ACC112 (cell line): Measurements from ENCODE around the gene GFOD1.

Experiments used
- H2AFZ ChIP-seq: fragments of 200-600 bp; sonication (generic); one replicate; pipeline ENCODE4 v1.6.0; 2017; ENCODE audit warnings: antibody characterized with exemption, low read length; ENCODE audit not compliant: unreplicated experiment
- H3K27ac ChIP-seq: fragments of 200-600 bp; sonication (generic); 2 replicates; pipeline ENCODE4 v1.5.1; 2014; ENCODE audit warnings: low read depth, mild to moderate bottlenecking, antibody characterized with exemption, low read length, moderate library complexity
- H3K27me3 ChIP-seq: fragments of 200-600 bp; sonication (generic); 2 replicates; pipeline ENCODE4 v1.6.1; 2014; ENCODE audit warnings: mild to moderate bottlenecking, antibody characterized with exemption, low read length, moderate library complexity, mixed read lengths; ENCODE audit not compliant: insufficient read depth
- H3K36me3 ChIP-seq: fragments of 200-600 bp; sonication (generic); 2 replicates; pipeline ENCODE4 v1.6.1; 2016; ENCODE audit warnings: mild to moderate bottlenecking, antibody characterized with exemption, low read length, moderate library complexity, mixed read lengths; ENCODE audit not compliant: insufficient read depth
- H3K4me1 ChIP-seq: fragments of 200-600 bp; sonication (generic); one replicate; pipeline ENCODE4 v1.6.1; 2016; ENCODE audit warnings: low read length, mixed read lengths; ENCODE audit not compliant: insufficient read depth, unreplicated experiment, control insufficient read depth
- H3K4me3 ChIP-seq: fragments of 200-600 bp; sonication (generic); 2 replicates; pipeline ENCODE4 v1.5.1; 2014; ENCODE audit warnings: mild to moderate bottlenecking, low read depth, low read length
- H3K79me2 ChIP-seq: fragments of 200-600 bp; sonication (generic); one replicate; pipeline ENCODE4 v1.6.0; 2016; ENCODE audit warnings: low read length; ENCODE audit not compliant: control insufficient read depth, unreplicated experiment, insufficient read depth

The GFOD1 gene

DNA sequence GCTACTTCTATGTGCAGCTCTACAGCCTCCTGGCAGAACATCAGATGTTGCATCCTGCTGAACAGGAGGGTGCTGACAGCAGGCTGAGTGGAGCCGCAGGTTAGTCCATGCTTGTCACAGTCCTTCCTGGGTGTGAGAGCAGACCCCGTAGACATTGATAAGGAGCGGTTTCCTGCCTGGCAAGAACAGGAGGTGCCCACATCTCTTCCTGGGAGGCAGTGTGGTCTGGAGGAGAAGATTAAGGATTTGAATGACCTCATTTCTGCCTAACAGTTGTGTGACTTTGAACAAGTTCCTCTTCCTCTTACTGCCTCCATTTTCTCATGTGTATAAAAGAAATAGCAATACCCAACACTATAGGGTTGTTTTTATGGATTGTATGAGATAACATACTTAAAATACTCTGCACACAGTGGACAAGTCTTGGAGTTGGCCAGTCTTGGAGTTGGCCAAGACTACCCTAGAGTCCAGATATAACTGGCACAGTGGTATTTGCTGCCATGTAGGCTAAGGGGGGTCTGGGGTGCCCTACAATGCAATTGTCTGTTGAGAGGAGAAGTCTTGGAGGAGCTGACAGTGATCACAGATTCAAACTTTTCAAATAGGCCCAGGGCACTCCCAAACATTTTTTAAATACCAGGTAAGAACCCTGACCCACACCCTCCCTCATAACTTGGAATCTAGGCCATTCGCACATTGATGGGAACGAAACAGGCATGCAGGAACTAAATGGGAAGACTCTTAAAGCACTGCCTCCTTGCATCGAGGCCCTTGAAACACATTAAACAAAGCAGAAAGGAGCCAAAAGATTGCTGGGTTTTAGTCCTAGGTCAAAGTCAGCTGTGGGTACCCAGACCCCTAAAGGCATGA lies 126.5 kb downstream of the GFOD1 start:
- H3K36me3 ChIP-seq = no peaks in the 10 kb centered on the region
- no peak overlapping the region for H3K4me3 ChIP-seq
- no peaks in the 10 kb centered on the region for H3K79me2 ChIP-seq
- peaks cover 6% of the 10 kb centered on the region for H3K4me1 ChIP-seq
- no peak overlapping the region for H3K27ac ChIP-seq
- H3K27me3 ChIP-seq = no peaks in the 10 kb centered on the region
- H2AFZ ChIP-seq = no peak overlapping the region

DNA sequence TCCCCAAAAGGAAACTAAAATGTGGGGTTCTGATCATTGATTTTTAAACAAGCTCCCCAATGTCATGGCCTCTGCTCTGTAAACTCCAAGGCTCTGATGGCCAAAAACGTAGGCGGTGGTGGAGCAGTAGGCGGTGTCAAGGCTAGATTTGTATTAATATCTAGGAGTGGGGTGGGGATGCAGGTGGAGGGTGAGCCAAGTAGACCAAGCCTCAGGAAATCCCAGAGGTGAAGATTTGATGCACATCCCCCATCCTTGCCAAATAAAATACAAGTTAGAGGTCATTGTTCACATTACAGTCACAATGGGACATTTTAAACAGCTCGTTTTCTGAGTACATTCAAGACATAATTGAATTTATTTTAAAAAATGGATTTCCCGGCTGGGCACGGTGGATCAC lies 128.1 kb downstream of the GFOD1 start:
- Histone ChIP-seq H3K4me3 (no peak overlapping the region), H3K27me3 (no peaks in the 10 kb centered on the region), H3K4me1 (peaks cover 22% of the 10 kb centered on the region), H2AFZ (no peak overlapping the region), H3K79me2 (no peaks in the 10 kb centered on the region), H3K27ac (no peak overlapping the region), H3K36me3 (no peaks in the 10 kb centered on the region)

GRCh38 chr6:13358511-13358910 lies 128.9 kb downstream of the GFOD1 start:
- Histone ChIP-seq H3K36me3 (no peaks in the 10 kb centered on the region), H3K27ac (no peak overlapping the region), H2AFZ (no peak overlapping the region)

DNA sequence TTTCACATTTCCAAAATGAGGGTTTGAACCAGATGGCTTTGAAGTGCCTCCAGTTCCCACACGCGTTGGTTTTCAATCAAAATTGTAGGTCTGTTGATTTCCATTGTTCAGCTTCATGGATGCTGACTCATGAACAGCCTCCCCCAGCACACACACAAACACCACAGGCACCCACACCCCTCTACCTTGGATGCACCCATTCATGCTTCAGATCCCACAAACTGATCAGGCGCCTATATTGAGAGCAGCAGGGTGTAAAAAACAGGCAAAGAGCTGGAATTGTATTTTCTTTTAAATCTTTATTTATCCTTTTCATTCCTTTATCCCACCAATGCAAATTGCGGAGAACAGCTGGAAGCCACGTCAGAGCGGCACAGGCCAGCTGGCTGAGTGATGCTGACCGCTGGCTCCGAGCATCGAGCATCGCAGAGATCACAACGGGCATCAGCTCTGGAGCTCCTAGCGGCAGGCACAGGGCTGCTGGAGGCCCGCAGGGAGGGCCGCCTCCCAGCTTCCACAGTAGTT lies 129.8 kb downstream of the GFOD1 start:
- Histone ChIP-seq H3K4me1 (peaks cover 24% of the 10 kb centered on the region), H2AFZ (no peak overlapping the region), H3K36me3 (no peaks in the 10 kb centered on the region), H3K79me2 (no peaks in the 10 kb centered on the region), H3K27me3 (no peaks in the 10 kb centered on the region), H3K4me3 (no peak overlapping the region), H3K27ac (no peak overlapping the region)

More at GRCh38 chr6:13358511-13358910, 128.9 kb downstream of the GFOD1 start:
- Histone ChIP-seq H3K27me3 (no peaks in the 10 kb centered on the region), H3K4me1 (peaks cover 24% of the 10 kb centered on the region), H3K79me2 (no peaks in the 10 kb centered on the region), H3K4me3 (no peak overlapping the region)

GRCh38 chr6:13355999-13356785 lies 131.2 kb downstream of the GFOD1 start:
- H3K27me3 ChIP-seq = no peaks in the 10 kb centered on the region
- no peak overlapping the region for H3K4me3 ChIP-seq
- no peaks in the 10 kb centered on the region for H3K79me2 ChIP-seq
- H2AFZ ChIP-seq = no peak overlapping the region
- no peaks in the 10 kb centered on the region for H3K36me3 ChIP-seq
- peaks cover 24% of the 10 kb centered on the region for H3K4me1 ChIP-seq
- H3K27ac ChIP-seq = no peak overlapping the region

DNA sequence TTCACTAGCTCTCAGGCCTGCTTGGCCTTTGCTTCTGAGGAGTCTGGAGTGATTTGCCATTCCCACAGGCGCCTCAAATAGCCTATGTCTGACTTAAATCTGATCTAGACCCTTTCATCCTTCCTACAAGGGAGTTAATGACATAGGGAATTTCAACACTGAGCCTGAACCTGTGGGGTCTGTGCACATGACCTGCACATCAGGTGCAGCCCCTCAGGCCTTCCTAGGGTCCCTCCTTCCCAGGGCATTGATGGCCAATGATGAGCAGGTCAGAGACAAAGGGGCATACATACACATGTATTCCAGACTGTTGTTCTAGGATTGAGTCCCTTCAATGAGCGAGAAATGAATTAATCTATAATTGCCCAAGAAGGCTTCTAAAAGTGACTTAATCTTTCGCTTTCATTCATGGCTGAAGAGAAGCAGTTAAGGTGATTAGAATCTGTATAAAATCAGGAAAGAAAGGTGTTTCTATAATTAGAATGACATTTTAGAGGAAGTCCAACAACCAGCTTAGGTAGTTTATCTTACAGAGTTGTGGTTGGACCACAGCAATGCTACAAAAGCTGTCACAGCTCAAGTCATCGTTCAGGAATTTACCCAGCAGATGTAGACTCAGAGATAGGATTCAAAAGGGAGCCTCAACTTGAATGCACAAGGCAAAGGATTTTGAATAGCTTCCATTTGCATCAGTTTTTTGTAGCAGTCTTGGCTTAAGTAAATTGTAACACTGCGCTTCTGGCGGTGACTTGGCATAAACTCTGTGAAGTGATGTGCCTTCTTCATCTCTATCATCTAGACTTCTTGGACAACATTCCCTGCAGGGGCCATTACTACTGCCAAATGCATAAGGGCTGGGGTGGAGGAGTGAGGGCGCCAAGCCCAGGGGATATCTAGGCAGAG lies 132.1 kb downstream of the GFOD1 start:
- Histone ChIP-seq H3K27me3 (no peaks in the 10 kb centered on the region), H2AFZ (no peak overlapping the region), H3K36me3 (no peaks in the 10 kb centered on the region), H3K79me2 (no peaks in the 10 kb centered on the region), H3K27ac (peak overlapping the region; percentile 13; the same call in 1 of the 2 replicates), H3K4me3 (no peak overlapping the region; the same call in 1 of the 2 replicates), H3K4me1 (peaks cover 24% of the 10 kb centered on the region)

GRCh38 chr6:13354331-13355042 lies 132.9 kb downstream of the GFOD1 start:
- Histone ChIP-seq H2AFZ (no peak overlapping the region), H3K4me1 (peaks cover 24% of the 10 kb centered on the region), H3K27me3 (no peaks in the 10 kb centered on the region), H3K79me2 (no peaks in the 10 kb centered on the region), H3K4me3 (peak overlapping the region; percentile 9; the same call in 1 of the 2 replicates), H3K27ac (peak overlapping the region; percentile 13; the same call in 1 of the 2 replicates), H3K36me3 (no peaks in the 10 kb centered on the region)

- H3K27me3 ChIP-seq = no peaks in the 10 kb centered on the region
- H3K79me2 ChIP-seq = no peaks in the 10 kb centered on the region
These were observed 135.2 kb downstream of the GFOD1 start for GRCh38 chr6:13352165-13352564.

DNA sequence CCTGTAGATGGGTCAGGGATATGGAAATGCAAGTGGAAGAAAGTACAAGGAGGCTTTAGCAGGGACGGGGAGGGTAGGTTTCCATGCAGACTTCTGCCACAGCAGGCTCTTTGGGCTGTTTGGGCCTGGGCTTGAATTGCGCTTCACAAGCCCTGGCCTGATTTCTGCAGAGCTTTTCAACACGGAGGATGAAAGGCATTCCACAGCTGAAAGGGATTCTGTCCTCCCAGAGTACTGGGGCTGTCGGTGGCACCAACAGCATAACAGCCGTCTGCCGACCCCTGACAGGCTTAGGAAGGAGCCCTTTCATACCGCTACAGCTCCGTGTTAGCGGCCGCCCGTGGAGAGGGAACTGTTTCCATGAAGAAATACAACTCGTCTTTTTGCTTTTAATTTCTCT lies 136.1 kb downstream of the GFOD1 start:
- no peak overlapping the region for H3K4me3 ChIP-seq
- H3K27me3 ChIP-seq = no peaks in the 10 kb centered on the region
- H3K27ac ChIP-seq = no peak overlapping the region
- H3K4me1 ChIP-seq = peaks cover 22% of the 10 kb centered on the region
- H3K36me3 ChIP-seq = no peaks in the 10 kb centered on the region
- H2AFZ ChIP-seq = no peak overlapping the region
- no peaks in the 10 kb centered on the region for H3K79me2 ChIP-seq

More at GRCh38 chr6:13352165-13352564, 135.2 kb downstream of the GFOD1 start:
- H3K4me1 ChIP-seq = peaks cover 24% of the 10 kb centered on the region
- H2AFZ ChIP-seq = no peak overlapping the region
- no peaks in the 10 kb centered on the region for H3K36me3 ChIP-seq
- no peak overlapping the region for H3K4me3 ChIP-seq
- no peak overlapping the region for H3K27ac ChIP-seq
